Stimulated activated CD8-positive, alpha-beta memory T cell treated with anti-CD3 and anti-CD28 coated beads, Interleukin-4, amount 100 ng/mL, for 48 hours (primary cell): ENCODE data around the gene TBXAS1.
"Not testable (repeated sequence)": the region's sequence is repeated elsewhere in the genome, so short reads cannot be mapped to it uniquely, and the experiment has no call there.

ENCODE experiments used
- DNase-seq: peaks from one replicate; pipeline ENCODE4 v3.0.0-alpha.2; 2020

Gene TBXAS1

GRCh38 chr7:139895141-139895829 is 66.2 kb downstream of the TBXAS1 start:
- DNase-seq, result no peak

GRCh38 chr7:139896288-139896687 is 67.2 kb downstream of the TBXAS1 start:
- DNase-seq, result no peak

DNA sequence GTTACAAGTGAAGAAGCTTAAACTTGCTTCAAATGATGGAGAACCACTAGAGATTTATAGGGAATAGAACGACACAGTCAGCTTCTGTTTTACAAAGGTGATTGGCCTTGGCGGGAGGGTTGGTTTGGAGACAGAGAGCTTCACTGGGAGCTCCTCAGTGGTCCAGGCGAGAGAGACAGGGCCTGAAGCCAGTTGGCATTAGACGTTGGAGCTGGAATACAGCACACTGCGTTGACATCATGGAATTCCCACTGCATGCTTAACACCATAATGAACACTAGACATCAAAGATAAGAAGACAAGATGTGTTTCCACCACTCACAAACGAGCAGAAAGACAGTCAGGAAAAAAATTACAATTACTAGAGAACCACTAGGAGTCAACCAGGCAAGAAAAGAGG is 67.8 kb downstream of the TBXAS1 start:
- no peak for DNase-seq

GRCh38 chr7:139897422-139898090 is 68.5 kb downstream of the TBXAS1 start:
- DNase-seq, result no peak

DNA sequence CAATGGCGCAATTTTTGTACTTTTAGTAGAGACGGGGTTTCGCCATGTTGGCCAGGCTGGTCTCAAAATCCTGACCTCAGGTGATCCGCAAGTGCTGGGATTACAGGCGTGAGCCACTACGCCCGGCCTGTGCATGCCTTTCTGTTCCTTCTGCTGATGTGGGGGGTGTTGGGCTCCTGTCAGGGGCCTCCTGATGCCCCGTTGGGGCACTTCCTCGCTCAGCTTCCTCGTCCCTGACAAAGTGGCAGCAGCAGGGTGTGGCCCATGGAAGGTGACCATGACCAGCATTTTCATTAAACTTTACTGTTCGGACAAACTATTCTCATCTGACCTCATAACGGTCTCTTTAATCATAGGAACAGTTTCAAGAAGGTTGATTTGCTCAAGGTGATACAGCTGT is 69.4 kb downstream of the TBXAS1 start:
- no peak for DNase-seq

DNA sequence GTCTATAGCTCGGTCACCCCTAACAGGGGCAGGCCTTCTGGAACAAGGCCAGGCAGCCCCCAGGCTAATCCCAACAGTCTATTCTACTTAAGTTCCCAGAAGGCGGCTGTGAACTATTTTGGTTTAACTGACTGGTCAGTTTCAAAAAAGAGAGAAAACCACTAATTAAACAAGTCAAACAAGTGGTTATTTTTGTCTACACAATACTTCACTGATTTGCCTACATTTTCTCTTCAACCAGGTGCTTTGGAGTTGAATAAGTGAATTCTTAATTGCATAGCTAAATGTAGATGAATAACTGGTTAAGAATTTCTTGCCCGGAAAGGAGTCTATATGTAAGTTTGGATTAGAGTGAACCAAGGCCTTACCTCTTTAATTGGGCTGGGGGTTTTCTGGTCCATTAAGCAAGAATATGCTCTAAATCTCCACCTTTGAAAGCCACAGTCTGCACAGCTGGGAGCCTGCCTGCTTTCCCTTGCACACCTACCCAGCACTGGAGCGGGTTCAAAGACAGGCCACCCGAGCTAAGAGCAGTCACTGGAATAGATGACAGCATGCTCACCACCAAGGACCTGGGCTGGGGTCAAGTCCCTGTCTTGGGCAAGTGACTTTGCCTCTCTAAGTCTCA is 70.4 kb downstream of the TBXAS1 start:
- no peak for DNase-seq

- no peak for DNase-seq
Measured at GRCh38 chr7:139900326-139900725, 71.3 kb downstream of the TBXAS1 start.

- DNase-seq, result no peak
Measured at GRCh38 chr7:139901056-139901795, 72.2 kb downstream of the TBXAS1 start.

- DNase-seq, result no peak
Measured at GRCh38 chr7:139901901-139902300, 72.8 kb downstream of the TBXAS1 start.

GRCh38 chr7:139902436-139903102 is 73.5 kb downstream of the TBXAS1 start:
- no peak for DNase-seq

GRCh38 chr7:139903103-139903477 is 74.0 kb downstream of the TBXAS1 start:
- not testable (repeated sequence) for DNase-seq

DNA sequence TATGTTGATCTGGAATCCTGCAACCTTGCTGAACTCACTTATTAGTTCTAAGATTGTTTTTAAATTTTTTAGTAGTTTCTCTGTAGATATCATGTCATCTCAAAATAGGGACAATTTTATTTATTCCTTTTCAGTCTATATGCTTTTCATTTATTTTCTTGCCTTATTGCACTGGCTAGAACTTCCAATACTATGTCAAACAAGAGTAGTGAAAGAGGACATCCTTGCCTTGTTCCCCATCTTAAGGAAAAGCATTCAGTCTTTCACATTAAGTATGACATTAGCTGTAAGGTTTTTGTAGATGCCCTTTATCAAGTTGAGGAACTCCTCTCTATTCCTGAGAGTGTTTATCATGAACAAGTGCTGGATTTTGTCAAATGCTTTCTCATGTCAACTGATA is 77.8 kb downstream of the TBXAS1 start:
- DNase-seq, result no peak

- DNase-seq, result no peak
Measured at GRCh38 chr7:139908792-139909191, 79.7 kb downstream of the TBXAS1 start.

DNA sequence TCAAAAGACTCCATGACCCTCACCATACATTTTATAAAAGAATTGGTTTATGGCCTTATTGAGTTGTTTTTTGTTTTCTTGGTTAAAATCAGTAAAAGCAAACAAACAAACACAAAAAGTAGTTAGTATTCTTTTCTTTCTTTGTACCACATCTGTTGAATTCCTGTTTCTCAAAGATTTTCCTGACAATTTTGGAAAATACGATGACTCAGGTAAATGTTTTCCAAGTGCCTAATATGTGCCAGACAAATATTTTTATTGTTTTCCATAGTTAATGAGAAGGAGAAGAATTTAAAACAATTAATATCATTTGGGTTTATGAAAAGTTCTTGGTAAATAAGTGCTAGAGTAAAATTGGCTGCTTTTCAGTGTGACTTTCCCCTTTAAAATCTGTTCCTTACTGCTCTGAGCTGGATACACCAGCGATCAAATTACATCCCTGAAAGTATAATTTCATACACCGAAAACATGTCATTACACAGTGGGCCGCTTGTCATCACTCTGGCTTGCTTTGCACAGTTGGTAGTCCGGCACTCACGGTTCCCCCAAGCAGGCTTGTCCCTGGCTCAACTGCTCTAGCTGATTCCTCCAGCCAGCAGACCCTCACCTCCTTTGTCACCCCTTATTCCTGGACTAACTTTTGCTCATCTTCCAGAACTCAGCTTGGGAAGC is 80.5 kb downstream of the TBXAS1 start:
- no peak for DNase-seq

GRCh38 chr7:139913021-139913844 is 84.2 kb downstream of the TBXAS1 start:
- no peak for DNase-seq

DNA sequence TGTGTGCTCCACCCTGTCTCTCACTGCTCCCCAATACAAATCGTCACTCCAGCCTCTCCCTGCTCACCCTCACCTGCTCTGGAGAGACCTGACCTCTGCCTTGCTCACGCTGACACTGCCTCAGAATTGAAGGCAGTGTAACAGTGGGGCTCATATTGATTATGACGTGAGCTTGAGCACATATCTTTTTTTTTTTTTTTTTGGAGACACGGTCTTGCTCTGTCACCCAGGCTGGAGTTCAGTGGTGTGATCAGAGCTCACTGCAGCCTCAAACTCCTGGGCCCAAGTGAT is 84.7 kb downstream of the TBXAS1 start:
- no peak for DNase-seq

GRCh38 chr7:139914306-139915267 is 85.5 kb downstream of the TBXAS1 start:
- DNase-seq, result no peak

- DNase-seq, result no peak
Measured at GRCh38 chr7:139915268-139915863, 86.3 kb downstream of the TBXAS1 start.

DNA sequence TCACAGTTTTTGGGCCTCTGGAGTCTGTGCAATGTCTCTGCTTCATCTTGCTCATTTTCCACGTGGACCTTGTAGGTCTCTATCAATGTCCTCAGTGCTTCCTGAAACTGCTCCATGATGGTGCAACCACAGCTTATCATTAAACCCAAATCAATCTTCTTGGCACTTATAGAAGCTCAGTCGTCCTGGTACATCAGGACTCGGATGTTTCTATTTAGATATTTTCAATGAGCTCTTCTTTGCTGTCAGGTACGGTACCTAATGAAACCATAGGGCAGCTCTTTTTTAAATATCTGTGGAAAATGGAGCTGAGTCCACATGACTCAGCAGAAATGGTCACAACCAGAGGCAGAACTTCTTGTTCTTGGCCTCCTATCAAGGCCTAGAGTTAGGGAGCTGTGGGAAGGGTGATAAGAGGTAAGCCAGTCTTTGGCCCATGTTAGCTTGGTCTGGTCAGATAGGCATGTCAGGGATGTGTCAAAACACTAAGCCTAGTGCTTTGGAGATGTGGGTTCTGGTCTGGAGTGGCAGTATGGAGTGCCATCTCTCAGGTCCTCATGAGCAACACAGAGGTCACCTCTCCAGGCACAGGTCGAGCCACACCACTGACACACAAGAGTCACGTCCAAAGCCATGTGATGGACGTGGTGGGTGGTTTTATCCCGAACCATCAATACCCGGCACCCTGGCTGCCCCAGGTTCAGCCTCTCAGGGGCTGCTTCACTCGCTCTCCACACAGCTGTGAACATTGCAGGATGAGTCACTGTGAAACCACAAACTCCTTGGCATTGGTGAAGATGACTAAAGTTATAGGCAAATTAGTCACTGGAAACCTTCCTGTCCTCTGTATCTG is 87.0 kb downstream of the TBXAS1 start:
- peak; percentile 77 for DNase-seq
